ENCODE measurements around the gene ITPA. TPM values are rescaled to one million over a fixed set of nuclear protein-coding genes. Genes with fewer than 3 reads are reported as not detected.

The ITPA gene
- total and polyA plus RNA-seq, 2 of the 8 experiments (the other 6 are each of a cell fraction or from before 2014, with no cell fraction given) = 88.2 to 94.0 TPM

DNA sequence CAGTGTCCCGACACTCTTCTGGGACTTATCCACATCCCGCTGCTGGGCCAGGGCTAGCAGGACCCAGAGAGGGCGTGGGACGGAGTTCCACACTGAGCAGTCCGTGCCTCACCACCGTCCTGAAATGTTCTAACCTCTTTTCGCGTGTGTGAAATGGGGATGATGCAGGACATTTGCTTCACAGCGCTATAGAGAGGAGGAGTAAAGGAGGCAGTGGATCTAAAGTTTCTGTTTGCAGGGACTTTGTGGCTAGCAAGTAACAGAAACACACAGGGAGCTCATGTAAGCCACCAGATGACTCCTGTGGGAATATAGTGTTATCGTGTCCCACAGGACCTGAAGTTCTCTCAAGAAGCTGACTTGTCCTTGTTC lies 634 bp downstream of the ITPA start:
- Histone ChIP-seq H3K9me3 (ENCODE audit: insufficient read depth in 2 of 2, low read depth in 1 of 2, low read length in 1 of 2) (no peaks in the 10 kb centered on the region), H3K23ac (ENCODE audit: insufficient read length) (no peak overlapping the region), H4K91ac (replicated peaks; ENCODE audit: insufficient read length, low read length) (peak overlapping the region; percentile 30), H3K79me2 (ENCODE audit: control insufficient read depth in 1 of 2, insufficient read depth in 2 of 2, low read length in 2 of 2) (peaks cover 4 to 22% of the 10 kb centered on the region in 2 experiments; a peak in 3 of 4 replicates), H2BK5ac (ENCODE audit: low read depth, low read length) (no peak overlapping the region; the same call in 1 of the 2 replicates), H2AK5ac (ENCODE audit: low read depth, low read length) (no peak overlapping the region), H3K4me2 (ENCODE audit: insufficient read depth in 1 of 2, low read depth in 2 of 2, low read length in 2 of 2) (peak overlapping the region; percentile 94 to 97), H3K79me1 (ENCODE audit: low read depth, low read length) (peaks cover 13% of the 10 kb centered on the region), H3K27ac (ENCODE audit: low read depth, low read length) (no peak overlapping the region), H4K5ac (ENCODE audit: insufficient read length, low read depth, low read length) (no peak overlapping the region), H3K4me3 (ENCODE audit: extremely low read depth in 1 of 4, insufficient read depth in 2 of 4, low read depth in 3 of 4, low read length in 4 of 4) (peak overlapping the region; percentile 90 to 96 (median 94)), H3K14ac (ENCODE audit: insufficient read length) (no peak overlapping the region), H2BK20ac (ENCODE audit: low read length) (no peak overlapping the region), H2BK120ac (replicated peaks; ENCODE audit: low read depth, low read length) (no peak overlapping the region), H3K18ac (ENCODE audit: extremely low read depth, low read length) (no peak overlapping the region), H3K27me3 (replicated peaks in 1 of 4; ENCODE audit: control insufficient read depth in 3 of 4, extremely low read depth in 1 of 4, insufficient read depth in 3 of 4, low read length in 3 of 4) (no peaks in the 10 kb centered on the region), H4K20me1 (replicated peaks in 1 of 2; ENCODE audit: control insufficient read depth in 1 of 2, insufficient read depth in 2 of 2, low read length in 2 of 2) (peaks cover 0 to 2% of the 10 kb centered on the region in 2 experiments), H3K56ac (replicated peaks; ENCODE audit: insufficient read length, low read depth, low read length) (no peak overlapping the region), H3K4me1 (replicated peaks in 1 of 4; ENCODE audit: control insufficient read depth in 3 of 4, insufficient read depth in 4 of 4, low read length in 3 of 4) (peaks cover 0 to 9% (median 1%) of the 10 kb centered on the region in 4 experiments; a peak in 4 of 7 replicates), H3K23me2 (ENCODE audit: low read depth, low read length) (peaks cover 12% of the 10 kb centered on the region), H2AFZ (ENCODE audit: low read length) (peak overlapping the region; percentile 73; the same call in 1 of the 2 replicates), H2BK15ac (ENCODE audit: low read length) (no peak overlapping the region), H2BK12ac (ENCODE audit: low read depth, low read length) (no peak overlapping the region), H3K4ac (replicated peaks; ENCODE audit: insufficient read length, low read depth, low read length) (no peak overlapping the region), H4K8ac (ENCODE audit: extremely low read depth, insufficient read depth, low read length) (no peak overlapping the region), H3K36me3 (ENCODE audit: control insufficient read depth in 2 of 4, insufficient read depth in 4 of 4, low read length in 3 of 4) (peaks cover 4 to 12% (median 9%) of the 10 kb centered on the region in 4 experiments; a peak in 7 of 8 replicates), H3K9ac (replicated peaks in 1 of 4; ENCODE audit: extremely low read depth in 1 of 4, low read depth in 3 of 4, low read length in 3 of 4) (peak overlapping the region; percentile 35 to 90 (median 49))
- FAIRE-seq = no peak
- no peak for DNase-seq (ENCODE audit: low read depth in 1 of 2, low spot score in 2 of 2)
- no peak for TF ChIP-seq ASH2L (IDR thresholded peaks at IDR 0.05; ENCODE audit: low read length)
- no peak for TF ChIP-seq POU5F1 (IDR thresholded peaks at IDR 0.05; ENCODE audit: low read depth, low read length)
- no peak for TF ChIP-seq MAFK (IDR thresholded peaks at IDR 0.05; ENCODE audit: low read depth, low read length)
- TF ChIP-seq USF2 (IDR thresholded peaks at IDR 0.05; ENCODE audit: low read length) = no peak
- WGBS, 2 experiments (ENCODE audit: extremely low coverage in 1 of 2, insufficient coverage in 1 of 2, insufficient read length in 1 of 2, insufficient replicate concordance in 2 of 2, low coverage in 1 of 2, low lambda C conversion rate in 2 of 2, missing lambda C conversion rate in 1 of 2) = 15% methylated on average over 10 of the region's 10 CpGs; no CpG with 5 or more reads in 1 of the 2 experiments
- ChIA-PET CTCF (ENCODE audit: partially characterized antibody) (interaction anchor here (0.6 to 2.2 kb wide), 10 partner anchors 9 to 107 kb away, joined by 3 to 6 read pairs (median 3); no protein-coding TSS in a partner anchor), POLR2A (ENCODE audit: partially characterized antibody) (interaction anchor here (0.6 to 3.6 kb wide), 9 partner anchors 8 to 50 kb away, joined by 3 to 14 read pairs (median 4); partner anchors contain the start of genes FASTKD5, SLC4A11 and UBOX5)
